Stimulated activated CD8-positive, alpha-beta memory T cell treated with anti-CD3 and anti-CD28 coated beads, Interleukin-12 subunit alpha, Interleukin-12 subunit beta, amount 100 ng/mL, for 1 hour (primary cell): ENCODE results near the gene TYW1.
"Not testable (repeated sequence)": the region's sequence is repeated elsewhere in the genome, so short reads cannot be mapped to it uniquely, and the experiment has no call there.

Source experiments
- DNase-seq: peaks from one replicate; pipeline ENCODE4 v3.0.0-alpha.2; 2020; ENCODE audit warnings: low read depth

Gene TYW1

DNA sequence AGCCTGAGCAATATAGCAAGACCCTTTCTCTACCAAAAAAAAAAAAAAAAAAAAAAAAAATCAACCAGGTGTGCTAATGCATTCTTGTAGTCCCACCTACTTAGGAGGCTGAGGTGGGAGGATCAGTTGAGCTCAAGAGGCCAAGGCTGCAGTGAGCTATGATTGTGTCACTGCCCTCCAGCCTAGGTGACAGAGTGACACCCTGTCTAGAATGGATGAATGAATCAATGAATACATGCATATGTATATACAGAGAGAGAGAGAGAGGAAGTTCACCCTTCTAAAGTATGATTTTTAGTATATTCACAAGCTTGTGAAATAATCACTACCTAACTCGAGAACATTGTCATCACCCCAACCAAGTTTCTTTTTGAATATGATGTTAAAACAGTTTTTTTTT, 138.3 kb downstream of the TYW1 start:
- DNase-seq, result not testable (repeated sequence)

DNA sequence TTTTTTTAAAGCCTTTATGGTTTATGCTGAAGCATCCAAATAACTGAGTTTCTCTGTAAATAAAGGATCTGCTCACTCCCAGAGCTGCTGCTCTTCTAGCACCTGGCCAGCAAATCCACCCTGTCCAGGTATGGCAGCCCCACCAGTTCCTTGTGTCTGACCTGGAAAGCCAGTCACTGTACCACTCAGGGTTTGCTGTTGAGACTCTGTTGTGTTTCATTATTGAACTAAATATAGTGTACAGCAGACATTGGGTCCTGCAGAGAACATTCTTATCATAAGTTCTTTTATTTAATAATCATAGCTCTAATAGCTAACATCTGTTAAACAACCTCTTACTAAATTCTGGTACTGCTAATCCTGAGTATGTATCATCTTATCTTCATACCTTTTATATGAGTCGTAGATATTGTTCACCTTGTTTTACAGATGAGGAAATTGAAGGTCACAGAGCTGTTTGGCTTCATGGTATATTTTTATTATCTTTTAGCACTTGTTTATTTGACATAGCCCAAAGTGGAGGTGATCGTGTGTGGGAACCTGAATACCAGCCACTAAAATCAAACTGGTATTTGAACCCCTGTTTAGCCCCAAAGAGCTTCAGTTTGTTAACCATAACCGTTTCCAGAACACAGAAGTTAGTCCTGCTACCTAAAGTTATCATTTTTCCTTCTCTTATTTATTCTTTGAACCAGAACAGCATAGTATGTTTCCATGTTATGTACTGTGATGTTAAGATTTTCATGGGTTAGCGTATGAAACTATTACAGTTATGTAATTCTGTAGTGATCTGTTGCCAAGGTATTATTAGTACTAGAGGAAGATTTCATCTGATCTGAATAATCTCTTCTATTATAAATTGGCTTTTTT, 139.2 kb downstream of the TYW1 start:
- not testable (repeated sequence) for DNase-seq

DNA sequence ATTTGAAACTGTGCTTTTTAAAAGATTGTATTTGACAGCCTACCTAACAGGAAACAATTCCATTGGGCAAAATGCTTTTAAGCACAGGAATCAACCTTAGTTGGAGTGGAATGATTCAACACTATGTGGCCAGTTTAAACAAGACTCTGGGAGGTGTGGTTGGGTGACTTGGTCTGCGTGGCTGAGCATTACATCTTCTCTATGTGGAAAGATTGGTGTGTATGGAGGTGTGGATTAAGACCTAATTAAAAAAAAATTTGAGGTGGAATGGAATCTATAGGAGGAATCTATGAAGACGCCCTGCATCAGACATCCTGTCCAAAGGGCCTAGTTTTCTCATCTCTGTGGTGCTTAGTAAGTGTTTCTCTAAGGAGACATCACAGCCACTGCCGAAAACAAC, 140.9 kb downstream of the TYW1 start:
- DNase-seq, result not testable (repeated sequence)

DNA sequence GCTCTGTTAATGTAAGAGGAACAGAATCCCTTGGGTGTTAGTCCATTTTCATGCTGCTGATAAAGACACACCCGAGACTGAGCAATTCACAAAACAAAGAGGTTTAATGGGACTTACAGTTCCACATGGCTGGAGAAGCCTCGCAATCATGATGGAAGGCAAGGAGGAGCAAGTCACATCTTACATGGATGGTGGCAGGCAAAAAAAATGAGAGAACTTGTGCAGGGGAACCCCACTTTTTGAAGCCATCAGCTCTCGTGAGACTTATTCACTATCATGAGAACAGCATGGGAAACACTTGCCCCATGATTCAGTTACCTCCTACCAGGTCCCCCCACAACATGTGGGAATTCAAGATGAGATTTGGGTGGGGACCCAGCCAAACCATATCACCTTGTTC, 143.2 kb downstream of the TYW1 start:
- not testable (repeated sequence) for DNase-seq

DNA sequence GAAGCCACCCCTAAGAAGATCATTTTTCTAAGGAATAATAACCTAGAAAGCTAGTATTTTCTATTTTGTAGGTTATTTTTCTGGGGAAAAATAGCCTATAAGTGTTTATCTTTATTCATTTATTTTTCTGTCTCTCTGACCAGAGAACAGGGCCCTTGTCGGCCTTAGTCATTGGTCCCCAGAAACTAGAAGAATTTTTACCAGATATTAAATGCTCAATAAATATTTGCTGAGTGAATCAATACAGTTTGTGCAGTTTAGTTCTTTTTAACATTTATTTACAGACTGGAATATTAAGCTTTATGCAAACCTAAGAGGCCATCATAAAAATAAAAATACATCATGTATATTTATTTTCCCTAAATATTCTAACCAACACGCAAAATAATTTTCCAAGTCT, 144.4 kb downstream of the TYW1 start:
- DNase-seq, result not testable (repeated sequence)

DNA sequence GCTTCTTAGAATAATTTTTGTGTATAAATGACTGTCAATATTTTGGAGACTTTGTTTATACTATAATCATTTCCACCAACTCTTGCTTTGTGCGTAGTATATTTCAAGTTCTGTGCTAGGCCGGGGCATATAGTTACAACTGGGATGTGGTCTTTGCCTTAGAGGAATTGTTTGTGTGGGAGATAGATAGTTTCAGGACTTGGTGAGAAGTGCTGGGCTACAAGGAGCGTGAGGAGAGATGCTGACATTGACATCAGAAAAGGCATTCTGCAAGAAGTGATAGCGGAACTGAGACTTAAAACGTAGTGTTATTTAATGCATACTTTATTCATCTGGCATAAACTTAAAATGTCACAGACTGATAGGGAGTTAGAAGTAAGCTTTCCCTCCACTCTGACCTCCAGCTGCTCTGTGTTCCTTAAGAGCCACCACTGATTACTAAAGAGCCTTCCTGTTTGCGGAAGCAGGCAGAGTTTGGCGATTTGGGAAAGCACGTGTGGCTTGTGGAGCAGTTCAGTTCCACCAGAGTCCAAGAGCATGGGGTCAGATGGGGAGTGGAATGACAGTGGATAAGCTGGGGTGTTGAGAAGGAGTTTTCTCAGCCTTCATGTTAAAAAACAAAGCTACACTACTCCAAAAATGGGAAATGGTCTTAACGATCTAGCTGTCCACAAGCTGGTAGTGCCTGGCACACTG, 146.6 kb downstream of the TYW1 start:
- DNase-seq, result not testable (repeated sequence)

DNA sequence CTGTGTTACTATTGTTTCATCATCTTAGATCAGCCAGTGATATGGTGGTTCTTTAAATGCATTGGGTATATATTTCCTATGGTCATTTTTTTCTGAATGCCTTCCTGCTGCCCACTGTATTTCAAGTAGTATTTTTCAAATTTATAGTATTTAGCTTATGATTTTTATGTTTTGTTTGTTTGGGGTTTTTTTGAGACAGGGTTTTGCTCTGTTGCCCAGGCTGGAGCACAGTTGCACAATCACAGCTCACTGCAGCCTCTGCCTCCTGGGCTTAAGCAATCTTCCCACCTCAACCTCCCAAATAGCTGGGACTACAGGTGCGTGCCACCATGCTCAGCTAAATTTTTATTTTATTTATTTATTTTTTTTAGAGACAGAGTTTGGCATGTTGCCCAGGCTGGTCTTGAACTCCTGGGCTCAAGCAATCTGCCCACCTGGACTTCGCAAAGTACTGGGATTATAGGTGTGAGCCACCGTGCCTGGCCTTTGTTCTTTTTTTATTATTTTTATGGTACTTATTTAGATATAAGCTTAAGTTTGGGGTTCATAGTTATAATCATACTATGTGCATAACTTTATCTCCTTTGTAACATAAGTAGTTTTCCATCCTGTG, 149.1 kb downstream of the TYW1 start:
- not testable (repeated sequence) for DNase-seq

DNA sequence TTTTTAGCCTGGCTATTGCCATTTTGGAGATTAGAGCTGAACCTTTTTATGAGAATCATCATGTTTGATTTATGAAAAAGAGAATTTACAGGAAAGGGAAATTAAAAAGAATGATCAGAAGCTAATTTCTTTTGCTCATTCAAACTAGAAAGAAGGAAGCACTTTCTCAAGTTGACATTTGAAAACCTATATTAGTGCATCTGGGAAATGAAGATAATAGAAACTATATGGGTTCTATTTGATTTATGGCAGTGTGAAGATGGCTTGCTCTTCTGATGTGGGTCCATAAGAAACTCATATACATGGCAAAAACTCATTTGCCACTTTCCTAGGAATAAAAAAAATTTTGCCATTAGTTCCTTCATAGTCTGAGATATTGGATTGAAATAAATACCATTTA, 152.5 kb downstream of the TYW1 start:
- DNase-seq, result not testable (repeated sequence)

DNA sequence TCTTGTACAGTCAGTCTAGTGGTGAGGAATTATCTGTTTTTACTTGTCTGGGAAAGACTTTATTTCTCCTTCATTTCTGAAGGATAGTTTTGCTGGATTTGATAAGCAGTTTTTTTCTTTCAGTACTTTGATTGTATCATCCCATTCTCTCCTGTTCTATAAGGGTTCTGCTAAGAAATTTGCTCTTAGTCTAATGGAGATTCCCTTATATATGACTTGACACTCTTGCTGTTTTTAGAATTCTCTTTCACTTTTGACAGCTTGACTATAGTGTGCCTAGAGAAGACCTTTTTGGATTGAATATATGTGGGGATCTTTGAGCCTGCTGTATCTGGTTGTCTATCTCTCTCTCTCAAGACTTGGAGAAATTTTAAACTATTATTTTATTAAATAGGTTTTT, 157.7 kb downstream of the TYW1 start:
- DNase-seq, result not testable (repeated sequence)

DNA sequence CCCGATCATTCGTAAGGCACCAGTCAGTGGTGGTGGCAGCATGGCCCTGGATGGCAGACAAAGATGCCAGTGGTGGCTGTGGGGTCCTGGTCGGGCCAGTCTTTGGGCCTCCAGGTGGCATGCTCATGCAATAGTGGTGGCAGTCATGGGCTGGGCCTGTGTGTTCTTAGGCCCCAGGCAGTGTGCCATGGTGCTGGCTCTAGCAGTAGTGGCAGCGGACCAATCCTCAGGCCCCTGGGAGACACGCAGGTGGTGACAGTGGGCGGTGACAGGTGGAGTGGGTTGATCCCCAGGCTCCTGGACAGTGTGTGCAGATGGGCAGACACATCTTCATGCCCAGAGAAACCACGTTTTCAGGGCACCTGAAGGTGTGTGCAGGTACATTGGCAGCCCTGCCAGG, 159.4 kb downstream of the TYW1 start:
- not testable (repeated sequence) for DNase-seq

DNA sequence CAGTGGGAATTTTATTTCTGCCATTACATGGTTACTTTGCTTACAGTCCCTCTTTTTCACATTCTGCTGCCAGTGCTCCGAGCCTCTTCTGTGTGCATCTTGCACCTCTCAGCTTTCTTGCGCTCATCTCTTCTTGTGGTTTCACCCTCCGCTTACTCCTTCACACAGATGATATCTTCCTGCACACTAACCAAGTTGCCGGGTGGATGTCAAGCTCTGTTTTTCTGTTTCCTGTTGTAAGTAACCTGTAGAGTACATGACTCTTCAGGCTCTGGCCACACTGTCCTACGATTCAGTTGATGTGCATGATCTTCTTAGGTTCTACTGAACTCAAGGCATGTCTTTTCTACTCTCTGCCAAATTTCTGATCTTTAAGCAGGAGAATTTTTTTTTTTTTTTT, 166.7 kb downstream of the TYW1 start:
- not testable (repeated sequence) for DNase-seq

DNA sequence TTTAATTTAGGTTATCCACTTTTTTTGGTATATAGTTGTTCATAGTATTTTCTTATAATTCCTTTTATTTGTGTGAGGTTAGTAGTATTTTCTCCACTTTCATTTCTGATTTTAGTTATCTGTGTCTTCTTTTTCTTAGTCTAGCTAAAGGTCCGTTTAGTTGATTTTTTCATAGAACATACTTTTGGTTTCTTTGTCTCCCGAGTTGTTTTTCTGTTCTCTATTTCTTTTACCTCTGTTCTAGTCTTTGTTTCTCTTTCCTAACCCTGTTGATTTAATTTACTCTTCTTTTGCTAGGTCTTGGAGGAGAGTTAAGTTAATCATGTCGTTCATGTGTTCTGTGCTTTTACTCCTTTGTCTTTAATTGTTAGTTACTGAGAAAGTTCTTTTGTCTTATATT, 174.5 kb downstream of the TYW1 start:
- DNase-seq, result not testable (repeated sequence)

DNA sequence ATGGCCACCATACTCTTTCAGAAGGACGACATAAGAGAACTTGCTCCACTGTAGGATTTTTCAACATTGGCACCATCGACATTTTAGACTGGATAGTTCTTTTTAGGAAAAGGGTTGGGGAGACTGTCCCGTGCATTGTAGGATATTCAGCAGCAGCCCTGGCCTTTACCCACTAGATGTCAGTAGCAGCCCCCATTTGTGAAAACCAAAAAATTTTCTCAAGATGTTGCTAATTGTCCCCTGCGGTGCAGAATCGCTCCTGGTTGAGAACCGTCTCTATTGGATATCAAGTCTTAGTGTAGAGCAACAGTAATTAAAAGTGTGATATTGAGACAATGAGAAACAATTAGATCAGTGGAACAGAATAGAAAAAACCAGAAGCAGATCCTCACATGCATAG, 180.1 kb downstream of the TYW1 start:
- DNase-seq, result not testable (repeated sequence)

DNA sequence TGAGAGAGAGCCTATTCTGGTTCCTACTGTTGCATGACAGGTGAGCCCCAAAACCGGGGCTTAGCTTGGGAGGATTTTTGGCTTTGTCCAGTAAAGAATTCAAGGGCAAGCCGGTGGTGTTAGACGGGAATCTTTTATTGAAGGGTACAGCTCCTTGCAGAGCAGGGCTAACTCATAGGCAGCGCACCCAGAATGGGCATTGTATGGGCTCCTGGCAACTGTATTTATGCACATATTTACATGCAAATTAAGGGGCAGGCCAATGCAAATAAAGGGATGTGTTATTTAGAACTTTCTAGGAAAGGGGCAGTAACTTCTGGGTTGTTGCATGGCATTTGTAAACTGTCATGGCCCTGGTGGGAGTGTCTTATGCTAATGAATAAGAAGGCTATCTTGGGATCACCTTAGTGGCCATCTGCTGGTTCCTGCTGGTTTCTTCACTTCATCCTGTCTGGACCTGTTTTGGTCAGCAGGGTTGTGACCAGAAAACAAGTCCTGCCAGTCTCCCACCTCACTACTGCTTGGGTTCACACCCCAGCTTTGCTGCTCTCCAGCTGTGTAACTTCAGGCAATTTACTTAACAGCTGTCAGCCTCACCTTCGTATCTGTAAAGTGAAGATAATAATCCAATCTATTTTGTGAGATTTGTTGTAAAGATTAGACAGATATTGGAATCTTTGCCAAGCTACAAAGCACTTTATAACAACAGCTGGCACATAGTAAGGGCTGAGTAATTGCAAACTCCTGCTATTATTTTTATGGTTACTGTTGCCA, 182.5 kb downstream of the TYW1 start:
- DNase-seq, result not testable (repeated sequence)

DNA sequence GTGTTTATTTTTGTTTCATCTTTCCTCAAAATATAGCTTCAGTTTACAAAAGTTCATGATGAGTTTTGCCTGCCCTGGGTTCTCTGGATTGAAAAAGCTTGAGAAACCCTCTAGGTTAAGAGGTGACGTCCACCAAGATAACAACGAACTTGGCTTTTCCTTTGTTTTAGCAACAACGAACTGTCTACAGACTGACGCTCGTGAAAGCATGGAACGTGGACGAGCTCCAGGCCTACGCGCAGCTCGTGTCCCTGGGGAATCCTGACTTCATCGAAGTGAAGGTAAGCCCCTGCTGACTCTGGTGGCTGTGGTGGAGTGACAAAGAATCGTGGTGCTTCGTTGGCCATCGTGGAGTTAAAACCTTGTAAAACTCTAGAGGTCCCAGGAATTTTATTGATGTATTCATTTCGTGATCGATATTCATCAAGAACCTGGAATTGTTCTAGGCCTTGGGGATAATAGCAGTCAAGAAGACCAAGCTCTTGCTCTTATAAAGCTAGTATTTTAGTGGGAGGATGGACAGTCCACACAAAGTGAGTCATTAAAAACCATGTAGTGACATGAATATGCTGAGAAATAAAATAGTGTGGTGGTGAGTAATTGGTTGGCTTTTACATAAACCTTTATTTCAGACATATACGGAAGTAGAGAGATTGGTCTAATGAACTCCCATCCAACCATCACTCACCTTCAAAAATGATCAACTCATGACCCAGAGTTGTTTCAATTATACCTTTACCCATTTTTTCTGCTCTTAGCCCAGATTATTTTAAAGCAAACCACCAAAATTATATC, 186.5 kb downstream of the TYW1 start:
- DNase-seq, result not testable (repeated sequence)

DNA sequence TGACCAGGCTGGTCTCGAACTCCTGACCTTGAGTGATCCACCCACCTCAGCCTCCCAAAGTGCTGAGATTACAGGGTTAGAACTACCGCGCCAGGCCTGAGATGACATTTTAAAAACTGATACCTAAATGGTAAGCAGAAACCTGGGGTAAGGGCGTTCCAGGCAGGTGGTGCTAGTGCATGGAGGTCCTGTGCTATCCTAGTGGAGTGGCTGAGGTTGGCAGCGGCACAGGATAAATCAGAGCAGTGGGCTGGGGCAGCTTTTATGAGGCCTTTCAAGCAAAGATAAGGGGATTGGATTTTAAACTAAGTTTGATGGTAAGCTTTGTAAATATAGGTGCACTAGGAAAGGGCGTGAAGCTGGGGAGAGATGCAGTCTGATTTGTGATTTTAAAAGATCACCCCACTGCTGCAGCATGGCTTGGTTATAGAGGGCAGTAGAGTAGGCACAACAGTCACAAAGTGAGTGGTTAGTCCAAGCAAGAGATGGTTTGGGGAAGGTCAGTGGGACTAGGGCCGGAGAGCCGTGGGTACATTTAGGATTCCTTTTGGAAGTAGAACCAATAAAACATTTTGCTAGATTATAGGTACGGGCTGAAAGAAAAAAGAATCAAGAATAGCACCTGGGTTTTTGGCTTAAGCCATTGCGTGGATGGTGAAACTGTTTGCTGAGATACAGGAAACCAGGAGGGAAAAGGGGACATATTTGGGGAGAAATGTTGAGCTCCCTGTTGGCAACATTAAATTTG, 188.5 kb downstream of the TYW1 start:
- not testable (repeated sequence) for DNase-seq

DNA sequence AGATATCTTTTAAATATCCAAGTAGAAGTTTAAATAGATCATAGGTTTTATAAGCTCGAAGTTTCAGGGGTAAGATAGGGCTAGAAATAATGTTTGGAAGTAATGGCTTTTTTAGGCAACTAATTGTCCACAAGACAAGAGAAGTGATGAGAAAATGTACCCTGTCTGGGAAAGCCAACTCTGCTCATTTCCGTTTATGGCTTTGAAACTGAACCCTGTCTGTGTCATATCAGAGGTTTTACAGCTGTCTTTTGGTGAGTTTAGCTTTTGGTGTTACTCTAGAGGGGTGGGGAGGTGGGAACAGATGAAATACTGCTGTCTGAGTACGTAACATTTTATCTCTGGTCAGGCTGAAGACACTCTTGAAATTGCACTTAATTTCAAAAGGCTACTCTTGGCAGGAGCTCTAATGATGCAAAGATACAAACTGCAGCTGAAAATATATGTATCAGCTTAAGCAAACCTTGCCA, 189.1 kb downstream of the TYW1 start:
- not testable (repeated sequence) for DNase-seq

DNA sequence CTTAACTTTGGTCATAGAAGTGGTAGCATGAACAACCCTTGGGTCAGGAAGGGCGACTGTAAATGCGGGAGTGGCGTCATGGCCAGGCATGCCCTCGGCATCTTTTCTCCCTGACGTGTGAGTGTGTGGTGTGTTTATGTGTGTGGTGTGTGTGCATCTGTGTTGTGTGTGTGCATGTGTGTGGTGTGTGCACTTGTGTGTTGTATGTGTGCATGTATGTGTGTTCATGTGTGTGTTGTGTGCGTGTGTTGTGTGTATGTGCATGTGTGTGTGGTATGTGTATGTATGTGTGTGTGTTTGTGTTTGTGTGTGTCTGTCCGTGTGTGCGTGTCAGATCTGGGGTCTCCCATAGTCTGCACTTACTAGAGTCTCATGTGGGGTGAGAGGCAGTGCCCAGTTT, 192.5 kb downstream of the TYW1 start:
- not testable (repeated sequence) for DNase-seq

DNA sequence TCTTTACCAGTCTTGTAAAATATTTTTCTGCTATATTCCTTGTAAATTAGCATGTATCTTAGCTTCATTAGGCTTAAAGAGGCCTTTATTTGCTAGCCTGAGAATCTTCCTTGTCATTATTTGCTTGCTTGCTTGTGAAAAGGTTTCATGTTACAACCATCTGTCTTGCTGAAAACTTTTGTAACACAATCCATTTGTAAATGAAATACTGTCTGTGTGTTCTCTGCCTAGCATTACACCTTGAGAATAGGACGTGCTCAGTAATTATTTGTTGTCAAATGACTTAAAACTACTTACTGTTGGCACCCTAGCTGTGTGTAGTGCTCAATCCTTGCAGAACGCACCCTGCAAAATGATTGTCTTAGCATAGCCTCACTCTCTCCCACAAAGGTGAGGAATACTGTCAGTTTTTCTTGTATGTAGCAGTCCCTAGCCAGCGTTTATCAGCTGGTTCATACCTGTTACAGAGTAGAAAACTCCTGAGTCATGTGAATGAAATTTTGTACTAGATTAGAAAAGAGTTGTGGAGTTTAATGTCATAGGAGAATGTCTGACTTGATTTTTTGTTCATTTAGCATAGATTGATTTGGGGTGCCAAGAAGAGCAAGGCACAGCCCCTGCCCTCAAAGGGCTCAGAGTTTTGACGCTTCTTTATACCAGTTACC, 193.3 kb downstream of the TYW1 start:
- DNase-seq, result not testable (repeated sequence)
